HT-29 (cell line): ENCODE measurements around the gene SGMS1. TPM values are rescaled to one million over a fixed set of nuclear protein-coding genes. Genes with fewer than 3 reads are reported as not detected.
"Not testable (repeated sequence)": the region's sequence is repeated elsewhere in the genome, so short reads cannot be mapped to it uniquely, and the experiment has no call there.

Experiments
- DNase-seq: peaks from one replicate; pipeline ENCODE4 v3.0.0-alpha.2; 2015; ENCODE audit warnings: low spot score
- total RNA-seq: library from RNA; depleted of rRNA; stranded (reverse); fragments of >200 nt; shearing (Covaris generic); gene quantifications from 2 replicates; pipeline ENCODE4 v1.2.3, GENCODE V29; 2014

Gene SGMS1
- total RNA-seq, 1 experiment from 2014 or later = 23.2 TPM

DNA sequence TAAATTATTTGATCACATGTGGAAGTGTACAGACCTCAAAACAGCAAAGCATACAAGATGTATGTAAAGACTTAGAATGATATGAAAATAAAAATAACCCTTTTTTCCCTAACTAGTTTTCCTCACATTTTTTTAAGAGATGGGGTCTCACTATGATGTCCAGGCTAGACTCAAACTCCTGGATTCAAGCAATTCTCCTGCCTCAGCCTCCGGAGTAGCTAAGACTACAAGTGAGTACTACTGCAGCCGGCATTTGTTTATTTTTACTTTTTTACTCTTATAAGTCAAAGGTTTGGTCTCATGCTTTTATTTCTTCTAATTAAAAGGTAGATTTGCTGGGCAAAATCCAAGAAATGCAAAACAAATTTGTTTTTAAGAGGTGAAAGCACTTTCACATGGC is 248.0 kb downstream of the SGMS1 start:
- DNase-seq = no peak

DNA sequence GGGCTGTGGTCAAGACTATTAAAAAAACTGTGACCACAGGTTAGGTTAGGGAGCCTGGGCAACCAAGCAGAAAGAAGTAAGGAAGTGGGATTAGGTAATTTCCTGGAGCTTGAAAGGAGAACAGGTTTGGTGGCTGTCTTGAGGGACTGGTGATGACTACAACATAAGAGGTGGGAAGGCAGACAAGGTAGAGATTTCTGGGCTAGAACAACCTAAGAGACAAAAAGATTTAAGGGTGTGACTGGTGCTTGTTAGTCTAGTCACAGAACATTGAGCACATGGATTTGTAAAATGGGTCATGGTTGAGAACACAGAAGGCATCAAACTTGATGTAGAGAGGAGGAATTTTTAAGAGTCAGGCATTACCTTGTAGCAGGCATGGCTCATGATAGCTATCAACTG is 248.7 kb downstream of the SGMS1 start:
- peak; percentile 23 for DNase-seq

DNA sequence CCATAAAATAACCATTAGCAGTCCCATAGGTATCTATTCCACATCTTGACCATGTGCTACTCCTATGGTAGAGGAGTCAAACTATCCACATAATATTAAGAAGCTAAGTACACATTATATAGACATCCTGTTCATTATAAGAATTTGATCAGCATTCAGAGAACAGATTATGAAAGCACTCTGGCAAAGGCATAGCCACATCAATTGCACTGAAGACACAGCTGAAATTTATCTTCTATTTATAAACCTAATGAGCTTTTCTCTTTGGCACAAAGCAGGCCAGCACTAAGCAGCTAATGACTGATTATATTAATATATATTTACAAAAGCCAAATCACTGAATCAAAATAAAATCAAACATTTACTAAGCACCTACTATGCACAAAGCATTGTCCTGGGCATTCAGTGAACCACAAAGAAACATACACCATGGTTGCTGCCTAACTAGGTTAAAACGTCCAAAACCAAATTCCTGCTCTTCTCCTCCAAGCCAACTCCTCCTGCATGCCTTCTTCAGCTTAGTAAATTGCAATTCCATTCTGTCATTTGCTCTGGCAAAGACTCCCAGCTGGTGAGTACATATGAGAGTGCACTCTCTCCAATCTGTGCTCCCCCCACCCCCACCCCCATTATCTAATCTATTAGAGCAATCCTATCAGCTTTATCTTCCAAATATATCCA is 249.8 kb downstream of the SGMS1 start:
- DNase-seq = no peak

DNA sequence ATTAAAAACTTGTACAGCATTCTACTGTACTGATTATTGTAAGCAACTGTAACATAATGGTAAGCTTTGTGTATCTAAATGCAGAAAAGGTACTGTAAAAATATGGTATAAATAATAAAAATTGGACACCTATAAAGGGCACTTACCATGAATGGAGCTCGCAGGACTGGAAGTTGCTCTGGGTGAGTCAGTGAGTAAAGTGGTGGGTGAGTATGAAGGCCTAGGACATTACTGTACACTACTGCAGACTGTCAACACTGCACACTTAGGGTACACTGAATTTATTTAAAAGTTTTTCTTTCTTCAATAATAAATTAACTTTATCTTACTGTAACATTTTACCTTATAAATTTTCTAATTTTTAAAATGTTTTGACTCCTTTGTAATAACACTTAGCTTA is 253.8 kb downstream of the SGMS1 start:
- DNase-seq = no peak

DNA sequence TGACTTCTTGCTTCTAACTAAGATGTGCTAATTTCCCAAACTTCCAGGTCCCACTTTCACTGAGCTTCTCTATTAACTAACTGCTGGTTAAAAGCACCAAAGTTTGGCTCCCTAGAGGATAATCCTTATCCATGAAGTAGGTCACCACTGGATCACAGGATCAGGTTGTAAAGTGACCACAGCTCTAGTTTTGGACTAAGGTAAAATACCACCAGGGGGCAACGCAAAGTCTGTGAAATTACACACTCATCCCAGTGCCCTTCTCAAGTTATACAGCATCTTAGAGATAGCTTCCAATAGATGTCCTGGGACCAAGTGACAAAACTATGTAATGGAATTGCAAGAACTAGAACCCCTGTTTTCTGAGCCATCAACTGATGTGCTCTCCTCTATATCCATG is 256.0 kb downstream of the SGMS1 start:
- DNase-seq = peak; percentile 47

DNA sequence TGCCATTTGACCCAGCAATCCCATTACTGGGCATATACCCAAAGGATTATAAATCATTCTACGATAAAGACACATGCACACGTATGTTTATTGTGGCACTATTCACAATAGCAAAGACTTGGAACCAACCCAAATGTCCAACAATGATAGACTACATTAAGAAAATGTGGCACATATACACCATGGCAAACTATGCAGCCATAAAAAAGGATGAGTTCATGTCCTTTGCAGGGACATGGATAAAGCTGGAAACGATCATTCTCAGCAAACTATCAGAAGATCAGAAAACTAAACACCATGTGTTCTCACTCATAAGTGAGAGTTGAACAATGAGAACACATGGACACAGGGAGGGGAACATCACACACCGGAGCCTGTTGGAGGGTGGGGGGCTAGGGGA is 257.3 kb downstream of the SGMS1 start:
- not testable (repeated sequence) for DNase-seq

DNA sequence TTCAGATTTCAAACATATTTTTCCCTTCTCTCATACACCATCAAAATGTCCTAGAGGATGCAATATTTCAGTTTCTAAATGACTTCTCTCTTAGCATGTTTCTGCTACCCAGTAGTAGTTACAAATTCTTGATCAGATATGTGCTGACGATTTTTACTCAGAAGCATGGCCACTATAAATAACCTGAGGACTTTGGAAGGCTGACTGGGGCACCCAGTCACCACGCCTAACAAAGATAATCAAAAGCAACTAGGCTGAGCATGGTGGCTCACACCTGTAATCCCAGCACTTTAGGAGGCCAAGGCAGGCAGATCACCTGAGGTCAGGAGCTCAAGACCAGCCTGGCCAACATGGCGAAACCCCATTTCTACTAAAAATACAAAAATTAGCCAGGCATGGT is 259.0 kb downstream of the SGMS1 start:
- not testable (repeated sequence) for DNase-seq

DNA sequence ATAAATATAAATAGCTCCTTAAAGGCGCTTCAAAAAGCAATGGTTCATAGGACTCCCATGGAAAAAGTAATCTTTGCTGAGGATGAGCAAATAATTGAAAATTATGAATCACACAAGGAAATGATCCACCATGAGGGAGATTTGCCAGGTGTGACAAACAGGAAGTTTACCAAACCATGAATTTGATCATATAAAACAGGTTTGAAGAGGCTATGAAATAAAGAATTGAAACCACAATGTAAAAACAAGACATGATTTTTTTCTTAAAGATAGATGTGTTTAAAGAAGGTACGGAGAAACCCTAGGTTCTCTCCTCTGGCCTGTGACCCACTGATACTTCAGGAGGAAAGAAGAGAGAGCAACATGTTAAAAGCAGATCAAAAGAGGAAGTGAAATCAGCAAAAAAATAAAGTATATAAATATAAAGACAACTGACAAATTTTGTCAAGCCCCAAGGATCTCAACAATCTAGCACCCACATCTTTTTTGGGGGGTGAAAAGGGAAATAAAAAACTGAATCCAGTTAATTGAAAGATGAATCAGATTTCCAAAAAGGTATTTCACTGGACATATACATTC is 261.1 kb downstream of the SGMS1 start:
- peak; percentile 11 for DNase-seq

DNA sequence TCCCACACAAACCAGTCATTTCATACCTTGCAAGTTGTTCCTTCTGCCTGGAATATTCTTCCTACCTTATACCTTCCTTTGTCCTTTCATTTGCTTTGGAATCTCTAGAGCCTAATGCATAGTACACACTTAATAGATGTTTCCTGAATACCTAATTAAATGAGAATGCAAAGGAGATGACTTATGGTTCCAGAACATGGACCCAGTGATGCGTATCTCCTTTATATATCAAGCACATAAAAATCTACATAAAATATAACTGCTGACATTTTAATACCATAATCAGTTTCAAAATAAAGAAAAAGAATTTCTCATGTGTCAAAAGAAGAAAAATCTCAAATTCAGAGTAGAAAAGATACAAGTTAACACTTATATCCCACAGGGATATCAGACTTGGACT is 261.8 kb downstream of the SGMS1 start:
- DNase-seq = no peak

DNA sequence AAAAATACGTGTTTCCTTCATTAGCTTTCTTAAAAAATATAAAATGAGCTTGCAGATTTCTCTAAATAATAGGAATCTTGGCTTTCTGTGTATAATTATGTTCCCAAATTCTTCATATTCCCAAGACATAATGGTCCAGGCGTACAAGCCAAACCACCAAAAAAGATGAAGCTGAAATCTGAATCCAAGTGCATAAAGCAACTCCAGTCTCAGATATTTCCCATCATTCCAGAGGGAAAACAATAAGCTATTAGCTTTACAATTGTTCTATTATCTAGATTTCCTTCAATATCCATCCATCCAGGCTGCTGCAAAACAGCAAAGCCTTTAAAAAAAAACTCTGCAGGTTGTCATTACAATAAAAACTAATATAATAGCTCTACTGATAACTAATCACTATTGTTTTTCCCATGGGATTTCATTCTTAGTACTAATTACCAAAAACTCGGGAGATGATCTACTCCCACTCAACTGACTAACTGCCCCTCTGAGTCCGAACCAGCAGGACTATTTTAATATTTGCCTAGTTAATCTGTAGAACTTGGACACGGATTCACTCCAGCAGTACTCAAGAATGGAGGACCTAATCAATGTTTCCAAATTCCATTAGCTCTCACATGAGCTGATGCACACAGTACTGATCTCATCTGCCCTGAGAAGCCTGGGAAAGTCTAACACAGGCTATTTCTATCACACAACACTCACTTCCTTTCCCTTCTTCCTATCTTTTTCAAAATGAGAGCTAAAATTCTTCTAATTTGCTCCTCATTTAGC is 263.5 kb downstream of the SGMS1 start:
- no peak for DNase-seq

DNA sequence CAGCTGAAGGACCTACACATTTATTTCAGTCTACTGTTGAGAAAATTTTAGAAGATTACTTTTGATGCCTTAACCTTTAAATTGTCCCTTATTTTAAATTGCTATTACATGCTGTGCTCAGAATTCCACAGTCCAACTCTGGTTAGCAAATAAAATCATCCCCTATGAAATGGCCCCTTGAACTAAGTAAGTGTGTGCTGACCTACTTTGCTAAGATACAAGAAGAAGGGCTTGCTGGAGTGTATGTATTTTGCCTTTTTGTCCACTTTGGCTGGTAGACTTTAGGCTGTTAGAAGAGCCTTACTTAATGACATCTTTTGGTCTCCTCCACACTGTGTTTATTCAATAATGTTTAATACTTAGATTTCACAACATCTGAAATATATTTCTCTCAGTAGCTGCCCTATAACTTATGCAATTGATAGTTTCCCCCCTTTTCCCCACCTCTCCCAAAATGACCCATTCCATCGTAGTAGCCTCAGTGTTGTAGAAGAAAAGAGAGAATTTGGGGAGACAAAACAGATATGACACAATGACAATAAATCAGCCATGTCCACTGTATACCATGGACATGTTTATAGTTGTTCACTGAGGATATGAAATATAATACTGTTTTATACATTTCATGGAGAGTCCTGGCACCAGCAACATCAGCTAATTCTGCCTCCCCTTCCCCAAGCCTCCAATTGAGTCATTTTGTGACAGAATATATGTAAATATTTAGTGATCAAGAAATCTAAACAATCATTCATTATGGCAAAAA is 264.6 kb downstream of the SGMS1 start:
- DNase-seq = no peak

DNA sequence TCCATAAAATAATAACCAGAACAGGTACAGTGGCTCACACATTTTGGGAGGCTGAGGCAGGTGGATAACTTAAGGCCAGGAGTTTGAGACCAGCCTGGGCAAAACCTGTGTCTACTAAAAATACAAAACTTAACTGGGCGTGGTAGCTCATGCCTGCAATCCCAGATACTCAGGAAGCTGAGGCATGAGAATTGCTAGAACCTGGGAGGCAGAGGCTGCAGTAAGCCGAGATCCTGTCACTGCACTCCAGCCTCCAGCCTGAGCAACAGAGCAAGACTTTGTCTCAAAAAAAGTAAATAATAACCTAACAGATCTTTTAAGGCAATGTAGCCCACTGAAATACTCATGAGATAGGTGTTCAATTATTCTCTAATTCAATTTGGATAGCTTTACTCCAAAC is 265.3 kb downstream of the SGMS1 start:
- DNase-seq = no peak

DNA sequence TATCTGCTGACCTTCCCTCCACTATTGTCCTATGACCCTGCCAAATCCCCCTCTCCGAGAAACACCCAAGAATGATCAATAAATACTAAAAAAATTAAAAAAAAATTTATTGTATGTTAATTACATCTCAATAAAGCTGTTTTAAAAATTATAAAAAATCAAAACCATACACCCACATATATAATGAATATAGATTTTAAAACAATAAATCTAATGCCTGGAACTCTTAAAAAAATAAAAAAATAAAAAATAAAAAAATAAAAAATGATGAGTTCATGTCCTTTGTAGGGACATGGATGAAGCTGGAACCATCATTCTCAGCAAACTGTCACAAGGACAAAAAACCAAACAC is 267.3 kb downstream of the SGMS1 start:
- DNase-seq = not testable (repeated sequence)

DNA sequence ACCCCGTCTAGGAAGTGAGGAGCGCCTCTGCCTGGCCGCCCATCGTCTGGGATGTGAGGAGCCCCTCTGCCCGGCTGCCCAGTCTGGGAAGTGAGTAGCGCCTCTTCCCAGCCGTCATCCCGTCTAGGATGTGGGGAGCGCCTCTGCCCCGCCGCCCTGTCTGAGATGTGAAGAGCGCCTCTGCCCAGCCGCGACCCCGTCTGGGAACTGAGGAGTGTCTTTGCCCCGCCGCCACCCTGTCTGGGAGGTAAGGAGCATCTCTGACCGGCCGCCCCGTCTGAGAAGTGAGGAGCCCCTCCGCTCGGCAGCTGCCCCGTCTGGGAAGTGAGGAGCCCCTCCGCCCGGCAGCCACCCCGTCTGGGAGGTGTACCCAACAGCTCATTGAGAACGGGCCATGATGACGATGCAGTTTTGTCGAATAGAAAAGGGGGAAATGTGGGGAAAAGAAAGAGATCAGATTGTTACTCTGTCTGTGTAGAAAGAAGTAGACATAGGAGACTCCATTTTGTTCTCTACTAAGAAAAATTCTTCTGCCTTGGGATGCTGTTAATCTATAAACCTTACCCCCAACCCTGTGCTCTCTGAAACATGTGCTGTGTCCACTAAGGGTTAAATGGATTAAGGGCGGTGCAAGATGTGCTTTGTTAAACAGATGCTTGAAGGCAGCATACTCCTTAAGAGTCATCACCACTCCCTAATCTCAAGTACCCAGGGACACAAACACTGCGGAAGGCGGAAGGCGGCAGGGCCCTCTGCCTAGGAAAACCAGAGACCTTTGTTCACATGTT is 267.9 kb downstream of the SGMS1 start:
- not testable (repeated sequence) for DNase-seq

DNA sequence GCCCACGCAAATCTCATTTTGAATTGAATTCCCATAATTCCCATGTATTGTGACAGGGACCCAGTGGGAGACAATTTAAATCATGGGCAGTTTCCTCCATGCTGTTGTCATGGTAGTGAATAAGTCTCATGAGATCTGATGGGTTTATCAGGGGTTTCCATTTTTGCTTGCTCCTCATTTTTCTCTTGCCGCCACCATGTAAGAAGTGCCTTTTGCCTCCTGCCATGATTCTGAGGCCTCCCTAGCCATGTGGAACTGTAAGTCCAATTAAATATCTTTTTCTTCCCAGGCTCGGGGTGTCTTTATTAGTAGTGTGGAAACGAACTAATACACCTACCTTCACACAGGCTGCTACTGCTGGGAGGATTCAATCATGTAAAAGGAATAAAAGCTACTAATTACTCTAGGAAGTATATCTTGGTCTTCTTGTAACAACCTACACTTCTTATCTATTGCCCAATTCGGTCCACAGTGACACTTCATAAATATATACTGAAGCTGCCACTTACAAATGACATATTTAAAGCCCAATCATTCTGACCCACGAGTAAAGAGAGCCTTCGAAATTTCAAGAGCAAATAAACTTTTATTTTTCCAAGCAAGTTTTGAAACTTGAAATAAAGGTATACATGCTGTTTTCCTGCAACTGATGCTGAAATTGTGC is 272.1 kb downstream of the SGMS1 start:
- no peak for DNase-seq

DNA sequence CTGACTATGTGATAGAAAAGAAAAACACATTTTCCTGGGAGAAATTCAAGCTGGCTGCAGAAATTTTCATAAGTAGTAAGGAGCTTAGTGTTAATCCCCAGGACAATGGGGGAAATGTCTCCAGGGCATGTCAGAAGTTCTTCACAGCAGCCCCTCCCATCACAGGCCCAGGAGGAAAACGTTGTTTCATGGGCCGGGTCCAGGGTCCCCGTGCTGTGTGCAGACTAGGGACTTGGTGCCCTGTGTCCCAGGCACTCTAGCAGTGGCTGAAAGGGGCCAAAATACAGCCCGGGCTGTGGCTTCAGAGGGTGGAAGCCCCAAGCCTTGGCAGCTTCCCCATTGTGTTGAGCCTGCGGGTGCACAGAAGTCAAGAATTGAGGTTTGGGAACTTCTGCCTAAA is 273.4 kb downstream of the SGMS1 start:
- no peak for DNase-seq

DNA sequence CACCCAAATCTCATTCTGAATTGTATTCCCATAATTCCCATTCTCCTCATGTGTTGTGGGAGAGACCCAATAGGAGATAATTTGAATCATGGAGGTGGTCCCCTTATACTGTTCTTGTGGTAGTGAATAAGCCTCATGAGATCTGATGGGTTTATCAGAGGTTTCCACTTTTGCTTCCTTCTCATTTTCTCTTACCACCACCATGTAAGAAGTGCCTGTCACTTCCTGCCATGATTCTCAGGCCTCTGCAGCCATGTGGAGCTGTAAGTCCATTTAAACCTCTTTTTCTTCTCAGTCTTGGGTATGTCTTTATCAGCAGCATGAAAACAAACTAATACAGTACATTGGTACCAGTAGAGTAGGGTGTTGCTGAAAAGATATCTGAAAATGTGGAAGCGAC is 274.2 kb downstream of the SGMS1 start:
- DNase-seq = no peak

DNA sequence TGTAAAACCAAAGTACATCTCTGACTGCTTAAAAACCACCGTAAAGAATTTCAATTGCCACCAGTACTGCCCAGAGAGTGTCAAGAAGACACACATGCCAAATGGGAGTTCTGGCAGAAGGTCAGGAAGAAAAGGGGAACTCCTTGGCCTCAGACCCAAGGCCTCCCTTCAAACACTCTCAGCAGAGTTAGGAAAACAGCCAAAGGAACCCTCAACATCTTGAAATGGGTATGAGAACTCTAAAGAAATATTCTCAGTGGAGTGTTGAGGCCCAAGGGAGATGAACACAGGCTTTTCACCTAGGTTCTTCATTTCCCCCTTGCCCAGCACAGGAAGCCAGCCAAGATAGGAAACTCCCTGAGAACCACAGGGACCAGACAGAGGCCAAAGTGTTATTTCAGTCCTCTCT is 276.4 kb downstream of the SGMS1 start:
- DNase-seq = no peak

DNA sequence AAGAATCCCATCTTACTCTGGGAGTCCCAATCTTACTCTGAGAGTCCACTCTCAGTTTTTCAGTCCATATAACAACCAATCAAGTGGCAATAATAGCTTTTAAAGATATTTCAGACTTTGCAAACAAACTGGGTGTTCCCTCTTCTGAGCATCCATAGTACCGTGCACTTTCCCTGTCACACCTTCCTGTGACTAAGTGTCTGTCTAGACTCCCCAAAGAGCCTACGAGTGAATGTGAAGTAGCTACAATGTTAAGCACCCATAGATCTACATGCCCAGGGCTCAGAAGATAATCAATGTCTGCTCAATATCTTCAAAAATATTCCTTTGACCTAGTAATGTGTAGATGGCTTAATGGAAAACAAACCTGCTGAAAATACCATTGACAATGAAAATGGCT is 276.8 kb downstream of the SGMS1 start:
- no peak for DNase-seq

DNA sequence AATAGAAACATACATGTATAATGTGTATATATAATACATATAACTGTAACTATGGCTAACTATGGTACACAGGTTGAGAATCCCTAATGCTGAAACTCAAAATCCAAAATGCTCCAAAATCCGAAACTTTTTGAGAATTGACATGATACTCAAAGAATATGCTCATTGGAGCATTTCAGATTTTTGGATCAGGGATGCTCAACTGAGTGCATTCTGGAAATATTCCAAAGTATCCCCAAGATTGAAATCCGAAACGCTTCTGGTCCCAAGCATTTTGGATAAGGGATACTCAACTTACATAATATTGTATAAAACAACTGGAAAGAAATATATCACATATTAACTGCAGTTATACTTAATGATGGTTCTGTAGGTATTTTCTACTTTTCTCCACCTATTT is 278.2 kb downstream of the SGMS1 start:
- no peak for DNase-seq
